PFSK-1 (cell line): ENCODE results near the gene PON1.

ENCODE experiments used
- FOXP2 ChIP-seq: optimal IDR thresholded peaks from 2 replicates; pipeline ENCODE3; 2011; ENCODE audit warnings: borderline replicate concordance, control low read depth, inconsistent platforms; ENCODE audit not compliant: insufficient read depth; ENCODE audit errors: extremely low read length, extremely low read depth
- POLR2AphosphoS5 ChIP-seq: IDR thresholded peaks from 2 replicates; pipeline ENCODE4 v1.6.1; 2012; ENCODE audit warnings: low read depth, mild to moderate bottlenecking, control low read depth, low read length, moderate library complexity
- SIN3A ChIP-seq: IDR thresholded peaks from 2 replicates; pipeline ENCODE4 v1.6.1; 2012; ENCODE audit warnings: mild to moderate bottlenecking, low read length, moderate library complexity, borderline replicate concordance; ENCODE audit not compliant: insufficient read depth
- TAF1 ChIP-seq: IDR thresholded peaks from 2 replicates; pipeline ENCODE4 v1.6.1; 2012; ENCODE audit warnings: low read length, control low read depth, borderline replicate concordance; ENCODE audit not compliant: insufficient read depth
- TF ChIP-seq, protein P1 (sequence below), 2 experiments: IDR thresholded peaks; 2 replicates each; pipeline versions ENCODE4 v1.6.1 to v1.8.0; 2011 to 2012; ENCODE audit warnings: low read depth in 2 of 2, low read length in 2 of 2, control low read depth in 1 of 2, inconsistent platforms in 1 of 2, mild to moderate bottlenecking in 1 of 2, moderate library complexity in 1 of 2; ENCODE audit not compliant: insufficient read depth in 1 of 2

The PON1 gene

DNA sequence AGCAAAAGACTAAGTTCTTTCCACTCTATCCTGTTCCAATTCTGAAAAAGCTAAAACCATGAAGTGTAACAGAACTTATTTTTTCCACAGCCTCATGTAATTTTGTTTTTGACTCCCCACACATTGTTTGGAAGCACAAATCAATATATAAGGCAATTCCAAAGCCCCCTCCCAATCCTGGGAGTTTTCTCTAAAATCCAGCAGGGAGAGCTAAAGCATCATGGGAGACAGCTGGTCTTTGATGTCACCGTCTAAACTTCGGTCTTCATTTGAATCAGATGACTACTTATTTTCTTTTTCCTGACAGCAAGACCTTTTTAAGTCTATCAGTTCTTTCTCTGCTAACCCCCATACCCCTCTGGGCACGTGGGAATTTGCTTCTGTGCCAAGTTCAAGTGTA is 33.3 kb upstream of the PON1 start:
- TF ChIP-seq POLR2AphosphoS5 (no peak), TAF1 (no peak), FOXP2 (no peak), SIN3A (no peak)
- TF ChIP-seq, protein P1, sequence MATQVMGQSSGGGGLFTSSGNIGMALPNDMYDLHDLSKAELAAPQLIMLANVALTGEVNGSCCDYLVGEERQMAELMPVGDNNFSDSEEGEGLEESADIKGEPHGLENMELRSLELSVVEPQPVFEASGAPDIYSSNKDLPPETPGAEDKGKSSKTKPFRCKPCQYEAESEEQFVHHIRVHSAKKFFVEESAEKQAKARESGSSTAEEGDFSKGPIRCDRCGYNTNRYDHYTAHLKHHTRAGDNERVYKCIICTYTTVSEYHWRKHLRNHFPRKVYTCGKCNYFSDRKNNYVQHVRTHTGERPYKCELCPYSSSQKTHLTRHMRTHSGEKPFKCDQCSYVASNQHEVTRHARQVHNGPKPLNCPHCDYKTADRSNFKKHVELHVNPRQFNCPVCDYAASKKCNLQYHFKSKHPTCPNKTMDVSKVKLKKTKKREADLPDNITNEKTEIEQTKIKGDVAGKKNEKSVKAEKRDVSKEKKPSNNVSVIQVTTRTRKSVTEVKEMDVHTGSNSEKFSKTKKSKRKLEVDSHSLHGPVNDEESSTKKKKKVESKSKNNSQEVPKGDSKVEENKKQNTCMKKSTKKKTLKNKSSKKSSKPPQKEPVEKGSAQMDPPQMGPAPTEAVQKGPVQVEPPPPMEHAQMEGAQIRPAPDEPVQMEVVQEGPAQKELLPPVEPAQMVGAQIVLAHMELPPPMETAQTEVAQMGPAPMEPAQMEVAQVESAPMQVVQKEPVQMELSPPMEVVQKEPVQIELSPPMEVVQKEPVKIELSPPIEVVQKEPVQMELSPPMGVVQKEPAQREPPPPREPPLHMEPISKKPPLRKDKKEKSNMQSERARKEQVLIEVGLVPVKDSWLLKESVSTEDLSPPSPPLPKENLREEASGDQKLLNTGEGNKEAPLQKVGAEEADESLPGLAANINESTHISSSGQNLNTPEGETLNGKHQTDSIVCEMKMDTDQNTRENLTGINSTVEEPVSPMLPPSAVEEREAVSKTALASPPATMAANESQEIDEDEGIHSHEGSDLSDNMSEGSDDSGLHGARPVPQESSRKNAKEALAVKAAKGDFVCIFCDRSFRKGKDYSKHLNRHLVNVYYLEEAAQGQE (IDR thresholded peaks at IDR 0.05; ENCODE audit: insufficient read depth in 1 of 2, low read depth in 2 of 2, low read length in 2 of 2): no peak

- TF ChIP-seq TAF1 (no peak), FOXP2 (no peak), POLR2AphosphoS5 (no peak), SIN3A (no peak)
- TF ChIP-seq, protein P1 (IDR thresholded peaks at IDR 0.05; ENCODE audit: insufficient read depth in 1 of 2, low read depth in 2 of 2, low read length in 2 of 2): no peak
Measured at GRCh38 chr7:95342642-95343307, 18.4 kb upstream of the PON1 start.

GRCh38 chr7:95342029-95342428 is 17.7 kb upstream of the PON1 start:
- TF ChIP-seq TAF1 (no peak), POLR2AphosphoS5 (no peak), FOXP2 (no peak)
- TF ChIP-seq, protein P1 (IDR thresholded peaks at IDR 0.05; ENCODE audit: insufficient read depth in 1 of 2, low read depth in 2 of 2, low read length in 2 of 2): no peak

GRCh38 chr7:95340491-95340890 is 16.2 kb upstream of the PON1 start:
- TF ChIP-seq, protein P1 (IDR thresholded peaks at IDR 0.05; ENCODE audit: insufficient read depth in 1 of 2, low read depth in 2 of 2, low read length in 2 of 2): no peak
- TF ChIP-seq POLR2AphosphoS5: no peak
- TF ChIP-seq SIN3A: no peak
- no peak for TF ChIP-seq FOXP2
- TF ChIP-seq TAF1: no peak

- TF ChIP-seq FOXP2 (no peak), POLR2AphosphoS5 (no peak), TAF1 (no peak), SIN3A (no peak)
- TF ChIP-seq, protein P1 (IDR thresholded peaks at IDR 0.05; ENCODE audit: insufficient read depth in 1 of 2, low read depth in 2 of 2, low read length in 2 of 2): no peak
Measured at GRCh38 chr7:95338832-95339231, 14.5 kb upstream of the PON1 start.
